ENCODE measurements around the gene CHN1.

- TF ChIP-seq CTCF (IDR thresholded peaks at IDR 0.05) (no peak), POLR2A (IDR thresholded peaks at IDR 0.05) (no peak)
These were observed 169.4 kb downstream of the CHN1 start for GRCh38 chr2:174835797-174836255.

Measured in upper lobe of left lung (tissue), 4 donors.